Endothelial cell of umbilical vein (primary cell): ENCODE results near the gene B3GNT8. TPM values are rescaled to one million over a fixed set of nuclear protein-coding genes. Genes with fewer than 3 reads are reported as not detected.

Source experiments
- BruUV-seq: library from RNA; stranded (reverse); fragments of 400-500 nt; replicated peaks from 2 replicates; lab custom pipeline; 2021; lab: Mats Ljungman, UMichigan
- CTCF ChIA-PET: fragments of 300-600, 350-600 bp; sonication (Branson Sonifier 250); formaldehyde crosslinking; loops from one replicate; lab custom pipeline; 2021; ENCODE audit warnings: antibody characterized with exemption, inconsistent platforms; lab: Charles Lee
- POLR2A ChIA-PET: fragments of 300-600, 350-600 bp; sonication (Branson Sonifier 250); formaldehyde crosslinking; loops from one replicate; lab custom pipeline; 2021; ENCODE audit warnings: antibody characterized with exemption, inconsistent platforms; lab: Charles Lee
- DNase-seq: peaks from one replicate; pipeline ENCODE4 v3.0.0-alpha.2; 2011; ENCODE audit warnings: low read depth, low spot score
- FAIRE-seq: peaks from 2 replicates; lab custom pipeline; 2011; peaks lifted over from hg19 to GRCh38; lab: Jason Lieb, UNC
- H2AFZ ChIP-seq: 2 replicates; pipeline ENCODE4 v1.6.0; 2012; ENCODE audit warnings: low read depth, low read length, control low read depth, inconsistent platforms
- H3K27ac ChIP-seq: 2 replicates; pipeline ENCODE4 v1.5.1; 2011; ENCODE audit warnings: low read depth, mild to moderate bottlenecking, control low read depth, low read length, moderate library complexity; ENCODE audit not compliant: insufficient read depth
- H3K27me3 ChIP-seq, 2 experiments: 2 replicates each; pipeline versions ENCODE4 v1.6.0 to v1.6.1; 2011; ENCODE audit warnings: low read length in 2 of 2, mixed read lengths in 1 of 2; ENCODE audit not compliant: control insufficient read depth in 2 of 2, insufficient read depth in 2 of 2
- H3K36me3 ChIP-seq, 2 experiments: 2 replicates in 1 of 2; 3 replicates in 1 of 2; pipeline ENCODE4 v1.5.1; 2011; ENCODE audit warnings: low read length in 2 of 2, mild to moderate bottlenecking in 1 of 2, moderate library complexity in 1 of 2; ENCODE audit not compliant: control insufficient read depth in 2 of 2, insufficient read depth in 2 of 2; ENCODE audit errors: extremely low read depth in 1 of 2
- H3K4me1 ChIP-seq: 3 replicates; pipeline ENCODE4 v1.5.1; 2011; ENCODE audit warnings: mild to moderate bottlenecking, low read length; ENCODE audit not compliant: control insufficient read depth, insufficient read depth; ENCODE audit errors: extremely low read depth
- H3K4me2 ChIP-seq: 2 replicates; pipeline ENCODE4 v1.6.1; 2011; ENCODE audit warnings: low read length, control low read depth, mixed read lengths; ENCODE audit not compliant: insufficient read depth
- H3K4me3 ChIP-seq, 3 experiments: fragments of 200-600 bp in 1 of 3; sonication (generic), shearing (Covaris generic) in 1 of 3; replicated peaks in 1 of 3; 2 replicates each; pipeline ENCODE4 v1.5.1; 2011 to 2016; ENCODE audit warnings: control low read depth in 3 of 3, low read length in 3 of 3, mild to moderate bottlenecking in 2 of 3, inconsistent platforms in 1 of 3, low read depth in 1 of 3, moderate library complexity in 1 of 3; ENCODE audit not compliant: insufficient read depth in 1 of 3
- H3K79me2 ChIP-seq: 2 replicates; pipeline ENCODE4 v1.6.0; 2012; ENCODE audit warnings: low read length, inconsistent platforms; ENCODE audit not compliant: control insufficient read depth, insufficient read depth
- H3K9ac ChIP-seq: replicated peaks from 2 replicates; pipeline ENCODE3; 2011; ENCODE audit warnings: low read length, control low read depth; ENCODE audit not compliant: insufficient read depth; ENCODE audit errors: extremely low read depth
- H3K9me1 ChIP-seq: replicated peaks from 3 replicates; pipeline ENCODE4 v1.6.0; 2011; ENCODE audit warnings: mild to moderate bottlenecking, low read length; ENCODE audit not compliant: control insufficient read depth, insufficient read depth; ENCODE audit errors: extremely low read depth
- H3K9me3 ChIP-seq: replicated peaks from 2 replicates; pipeline ENCODE4 v1.5.1; 2012; ENCODE audit warnings: low read length, inconsistent platforms; ENCODE audit not compliant: control insufficient read depth, insufficient read depth
- H4K20me1 ChIP-seq: replicated peaks from 2 replicates; pipeline ENCODE3; 2011; ENCODE audit warnings: mild to moderate bottlenecking, low read length; ENCODE audit not compliant: control insufficient read depth, insufficient read depth; ENCODE audit errors: extremely low read depth
- CTCF ChIP-seq, 2 donors: IDR thresholded peaks; 1 replicate in 1 of 2; 2 replicates in 1 of 2; pipeline ENCODE4 v1.5.1; 2011; ENCODE audit warnings: low read length in 2 of 2, mild to moderate bottlenecking in 2 of 2, moderate library complexity in 2 of 2, control low read depth in 1 of 2, inconsistent platforms in 1 of 2, low read depth in 1 of 2; ENCODE audit not compliant: insufficient read depth in 1 of 2; ENCODE audit errors: extremely low read depth in 1 of 2
- EZH2 ChIP-seq: IDR thresholded peaks from 2 replicates; pipeline ENCODE4 v1.6.1; 2012; ENCODE audit warnings: borderline replicate concordance, low read depth, mild to moderate bottlenecking, moderate library complexity, low read length, inconsistent platforms; ENCODE audit not compliant: severe bottlenecking
- FOS ChIP-seq: IDR thresholded peaks from 2 replicates; pipeline ENCODE4 v1.6.1; 2011; ENCODE audit warnings: mild to moderate bottlenecking, low read length, moderate library complexity, borderline replicate concordance; ENCODE audit not compliant: insufficient read depth
- GATA2 ChIP-seq: IDR thresholded peaks from 2 replicates; pipeline ENCODE4 v1.7.0; 2011; ENCODE audit warnings: low read depth, mild to moderate bottlenecking, moderate library complexity, mixed read lengths, low read length; ENCODE audit not compliant: insufficient read length, insufficient read depth
- JUN ChIP-seq: IDR thresholded peaks from 2 replicates; pipeline ENCODE4 v1.6.1; 2011; ENCODE audit warnings: borderline replicate concordance, low read depth; ENCODE audit not compliant: insufficient read length, insufficient read depth
- MAX ChIP-seq: IDR thresholded peaks from 2 replicates; pipeline ENCODE4 v1.6.1; 2011; ENCODE audit not compliant: insufficient read depth, insufficient read length
- MYC ChIP-seq: IDR thresholded peaks from one replicate; pipeline ENCODE4 v1.6.1; 2011; ENCODE audit warnings: mild to moderate bottlenecking, low read depth, low read length
- POLR2A ChIP-seq: IDR thresholded peaks from 2 replicates; pipeline ENCODE4 v1.6.1; 2012; ENCODE audit warnings: low read depth, mild to moderate bottlenecking, control low read depth, low read length
- POLR2AphosphoS5 ChIP-seq: IDR thresholded peaks from 2 replicates; pipeline ENCODE4 v1.6.1; 2012; ENCODE audit warnings: low read depth, mild to moderate bottlenecking, control low read depth, low read length, moderate library complexity; ENCODE audit not compliant: insufficient read depth
- dilution Hi-C: fragments of 300-500 bp; cut with MboI; formaldehyde crosslinking; loops from one replicate; pipeline ENCODE4 v1.15.0; 2019; ENCODE audit warnings: low sequenced_read_pairs; ENCODE audit not compliant: extremely low pct_ligation_motif_present
- intact Hi-C: fragments of 100-400 bp; cut with micrococcal nuclease; formaldehyde crosslinking; loops from one replicate; pipeline ENCODE4 v1.10.0; 2022
- polyA plus RNA-seq, 4 experiments: library from polyadenylated mRNA; depleted of rRNA in 3 of 4; stranded (reverse) in 3 of 4; unstranded in 1 of 4; fragments of >200 nt; gene quantifications; 2 replicates each; pipeline versions ENCODE4 v1.2.1 to v1.2.3, GENCODE V29; 2011 to 2012; ENCODE audit warnings: missing spikeins in 1 of 4
- total RNA-seq: library from RNA; stranded (reverse); gene quantifications from 2 replicates; pipeline ENCODE4 v1.2.3, GENCODE V29; 2021

Gene B3GNT8
- total and polyA plus RNA-seq, 2 donors (not counting 3 experiments of a cell fraction or from before 2014, with no cell fraction given), result 3.6 to 7.6 TPM

- TF ChIP-seq CTCF (IDR thresholded peaks at IDR 0.05; ENCODE audit: extremely low read depth in 1 of 2, insufficient read depth in 1 of 2, low read depth in 1 of 2, low read length in 2 of 2) (no peak), GATA2 (no peak), POLR2AphosphoS5 (no peak), MAX (no peak), JUN (no peak), FOS (no peak), EZH2 (no peak), POLR2A (no peak), MYC (no peak)
- H3K36me3 ChIP-seq, result peaks cover 0 to 41% of the 10 kb centered on the region in 2 experiments
- no peak overlapping the region for H3K4me3 ChIP-seq
- no peaks in the 10 kb centered on the region for H3K9me1 ChIP-seq
- H3K27me3 ChIP-seq, result no peaks in the 10 kb centered on the region
- H3K9me3 ChIP-seq, result no peaks in the 10 kb centered on the region
- H4K20me1 ChIP-seq, result no peaks in the 10 kb centered on the region
- no peak overlapping the region for H3K27ac ChIP-seq
- no peak overlapping the region for H3K4me2 ChIP-seq
- FAIRE-seq (no peak), DNase-seq (no peak)
- no peak overlapping the region for H2AFZ ChIP-seq
- no TSS peak for BruUV-seq
- POLR2A ChIA-PET, result no interaction called here
- dilution Hi-C loops, result no loop called here
- CTCF ChIA-PET, result no interaction called here
- H3K79me2 ChIP-seq, result peaks cover 5% of the 10 kb centered on the region
- H3K4me1 ChIP-seq, result peaks cover 1% of the 10 kb centered on the region
- intact Hi-C loops, result no loop called here
- H3K9ac ChIP-seq, result no peak overlapping the region
Measured at GRCh38 chr19:41421314-41421713, 5.9 kb downstream of the B3GNT8 start.
